Right cardiac atrium (tissue), 5 donors: ENCODE results near the gene TFAP2A. TPM values are rescaled to one million over a fixed set of nuclear protein-coding genes. Genes with fewer than 3 reads are reported as not detected.

ENCODE experiments used
- ATAC-seq, 2 donors: fragments of 200-7000 bp; cut with Tn5 transposase; one replicate each; pipeline versions ENCODE4 v1.8.0 to v1.9.1; 2020; ENCODE audit warnings: moderate library complexity in 2 of 2, mild to moderate bottlenecking in 1 of 2
- DNase-seq, 3 donors: peaks; one replicate each; pipeline ENCODE4 v3.0.0-alpha.2; 2020
- H3K27ac ChIP-seq: one replicate; pipeline ENCODE4 v1.5.1; 2013; ENCODE audit warnings: mild to moderate bottlenecking, low read length, control low read depth, moderate library complexity
- H3K27me3 ChIP-seq: one replicate; pipeline ENCODE4 v1.6.1; 2013; ENCODE audit not compliant: control insufficient read depth, insufficient read depth
- H3K4me1 ChIP-seq: one replicate; pipeline ENCODE4 v1.6.1; 2013; ENCODE audit warnings: low read length; ENCODE audit not compliant: control insufficient read depth, insufficient read depth
- H3K4me3 ChIP-seq: one replicate; pipeline ENCODE4 v1.5.1; 2013; ENCODE audit warnings: low read length, control low read depth
- H3K9me3 ChIP-seq: one replicate; pipeline ENCODE4 v1.6.1; 2013; ENCODE audit warnings: low read length; ENCODE audit not compliant: control insufficient read depth
- WGBS: extraction: QIAGEN DNeasy Blood & Tissue Kit; methylation state at CpG from one replicate; pipeline ENCODE4 v1.1.7; 2013; 5-methylcytosine and 5-hydroxymethylcytosine counted together
- intact Hi-C, 4 donors: fragments of 100-400 bp; cut with DNase I; formaldehyde crosslinking; loops; one replicate each; pipeline versions ENCODE4 v1.11.0 to v1.14.0; 2022 to 2023
- polyA plus RNA-seq: library from polyadenylated mRNA; stranded (reverse); fragments of 200-250 nt; gene quantifications from one replicate; pipeline ENCODE4 v1.2.3, GENCODE V29; 2013
- total RNA-seq, 4 donors: library from RNA; stranded (reverse); fragmentation: NEBNext Ultra II Directional; extraction: Animal tissue kit (Norgen Biotek cat#: 25700); gene quantifications; one replicate each; pipeline ENCODE4 v1.2.1, GENCODE V29; 2021
- donor health status: healthy with polysubstance abuse.
- donor health status: DM: no; HTN: yes; CAD: no.
- donor health status: DM: no; HTN: no; CAD: no.
- donor health status: DM: no; HTN: yes; CAD: no; lungs with severe emphysema.
- donor health status: DM: yes; HTN: yes; CAD: no.

The TFAP2A gene
- total and polyA plus RNA-seq, 5 donors, result 0.53 to 1.6 (median 0.71) TPM

DNA sequence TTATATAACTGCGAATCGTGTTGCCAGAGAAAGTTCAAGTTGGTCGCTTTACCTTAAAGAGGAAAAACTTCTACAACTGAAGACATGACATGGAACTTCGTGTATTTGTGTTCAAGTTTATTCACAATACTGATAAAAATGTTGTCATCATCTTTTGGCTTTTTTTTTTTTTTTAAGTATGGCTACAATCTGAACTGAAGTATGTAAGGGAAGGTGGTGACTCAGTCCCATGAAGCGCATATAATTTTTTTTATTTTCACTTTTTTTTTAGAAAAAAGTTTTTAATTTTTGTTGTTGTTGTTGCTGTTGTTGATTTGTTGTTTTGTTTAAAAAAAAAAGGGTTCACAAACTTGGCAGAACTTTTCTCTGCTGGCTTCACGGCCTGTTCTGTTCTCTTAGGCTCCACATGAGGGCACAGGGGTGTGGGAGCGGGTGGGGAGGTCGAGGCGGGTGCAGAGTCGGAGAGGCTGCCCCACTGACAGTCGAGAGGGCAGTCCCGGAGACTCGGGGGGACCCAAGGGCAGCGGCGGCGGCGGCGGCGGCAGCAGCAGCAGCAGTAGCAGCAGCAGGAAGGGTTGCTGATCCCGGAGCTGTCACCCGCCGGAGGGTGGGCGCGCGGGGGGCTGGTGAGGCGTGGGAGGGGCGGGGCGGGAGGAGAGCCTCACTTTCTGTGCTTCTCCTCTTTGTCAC, 17.0 kb downstream of the TFAP2A start:
- ATAC-seq, result no peak
- DNase-seq, result peak in 1 of 3 donors; percentile 52
- peaks cover 10% of the 10 kb centered on the region for H3K27me3 ChIP-seq
- intact Hi-C loops, result no loop called here
- H3K4me1 ChIP-seq, result no peaks in the 10 kb centered on the region
- no peak overlapping the region for H3K4me3 ChIP-seq
- WGBS, result 15% methylated on average over 28 of the region's 28 CpGs
- no peak overlapping the region for H3K27ac ChIP-seq
- H3K9me3 ChIP-seq, result no peaks in the 10 kb centered on the region

DNA sequence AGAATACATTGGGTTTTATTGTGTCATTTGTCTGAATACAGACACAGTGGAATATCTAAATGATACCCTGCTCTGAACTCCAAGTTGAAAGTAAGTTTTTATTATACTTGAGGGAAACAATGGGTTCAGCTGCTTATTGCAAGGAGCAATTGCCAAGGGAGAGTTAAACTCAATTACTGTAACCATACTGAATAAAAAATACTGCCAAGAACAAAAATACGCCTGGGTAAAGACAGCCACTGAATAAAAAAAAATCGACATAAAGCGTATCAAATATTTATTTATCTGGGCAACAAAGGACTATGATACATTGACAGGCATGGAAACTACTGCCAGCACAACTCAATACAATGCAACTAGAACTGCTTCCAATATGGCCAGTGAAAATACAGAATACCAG, 18.1 kb downstream of the TFAP2A start:
- DNase-seq (no peak), ATAC-seq (no peak)
- Histone ChIP-seq H3K27ac (no peak overlapping the region), H3K27me3 (peaks cover 10% of the 10 kb centered on the region), H3K9me3 (no peaks in the 10 kb centered on the region), H3K4me3 (no peak overlapping the region), H3K4me1 (no peaks in the 10 kb centered on the region)
- 52% methylated on average over 3 of the region's 3 CpGs for WGBS
- intact Hi-C loops, result no loop called here

DNA sequence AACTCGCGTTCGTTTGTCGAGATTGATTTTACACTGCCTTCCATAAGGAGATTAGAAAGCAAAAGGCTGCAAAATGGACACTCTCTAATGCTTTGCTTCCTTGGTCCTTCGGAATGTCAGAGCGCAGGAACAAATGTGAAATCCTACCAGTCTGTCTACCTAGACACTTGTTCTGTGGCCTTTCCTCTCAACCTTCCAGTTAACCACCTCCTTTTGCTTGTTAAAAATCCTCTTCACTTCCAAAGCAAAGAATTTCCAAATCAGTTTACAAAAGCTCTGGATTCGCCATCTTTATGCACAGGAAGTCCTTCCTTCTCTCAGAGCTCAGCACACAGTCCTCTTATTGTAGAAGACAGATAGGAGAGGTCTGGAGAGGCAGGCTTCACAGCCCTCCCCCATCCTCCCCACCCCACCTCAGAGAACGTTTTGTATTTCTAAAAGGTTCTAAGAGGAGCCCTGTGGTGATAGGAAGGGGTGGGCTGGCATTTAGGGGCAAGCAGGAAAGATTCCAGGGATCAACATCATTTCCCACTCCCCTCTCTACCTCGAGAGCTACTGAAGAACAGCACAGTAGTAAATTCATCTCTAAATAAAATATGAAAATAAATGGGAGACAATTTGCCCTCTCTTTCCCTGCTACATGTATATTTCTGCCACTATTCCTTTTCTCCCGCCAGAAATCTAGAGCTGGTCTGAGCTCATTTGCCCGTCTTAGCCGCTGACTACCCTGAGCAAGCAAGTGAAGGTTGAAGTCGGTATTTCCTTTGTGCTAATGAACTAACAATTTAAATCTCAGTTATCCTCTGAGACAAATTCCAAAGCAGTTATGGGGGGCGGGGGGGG, 18.9 kb downstream of the TFAP2A start:
- H3K27me3 ChIP-seq, result peaks cover 10% of the 10 kb centered on the region
- WGBS, result 7% methylated on average over 14 of the region's 14 CpGs
- ATAC-seq (no peak), DNase-seq (no peak)
- no peak overlapping the region for H3K27ac ChIP-seq
- H3K4me3 ChIP-seq, result no peak overlapping the region
- intact Hi-C loops, result no loop called here
- no peaks in the 10 kb centered on the region for H3K9me3 ChIP-seq
- no peaks in the 10 kb centered on the region for H3K4me1 ChIP-seq

DNA sequence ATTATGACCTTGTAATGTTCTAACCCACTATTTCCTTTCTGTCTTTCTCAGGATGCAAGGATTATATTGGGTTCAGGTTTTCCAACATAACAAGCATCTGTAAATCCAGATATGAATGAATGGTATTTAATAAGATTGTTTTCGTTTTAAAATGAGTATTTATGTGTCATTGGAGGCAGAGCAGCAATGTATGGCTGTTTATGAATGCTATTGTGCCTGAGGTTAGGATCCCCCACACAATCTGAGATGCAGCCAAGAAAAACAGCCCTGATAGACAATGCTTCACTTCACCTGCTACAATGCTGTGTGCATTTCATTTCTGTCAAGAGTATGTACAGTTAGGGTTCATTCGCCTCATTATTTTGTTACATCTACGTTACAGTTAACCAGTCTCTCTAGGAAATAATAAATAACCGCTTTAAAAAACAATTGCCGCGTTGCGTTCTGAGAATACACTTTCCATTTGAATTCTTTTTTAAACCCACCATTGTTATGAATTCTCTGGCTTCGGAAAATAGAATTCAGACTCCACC, 19.6 kb downstream of the TFAP2A start:
- Histone ChIP-seq H3K27me3 (peaks cover 7% of the 10 kb centered on the region), H3K4me1 (no peaks in the 10 kb centered on the region), H3K4me3 (no peak overlapping the region), H3K9me3 (no peaks in the 10 kb centered on the region), H3K27ac (no peak overlapping the region)
- WGBS, result 4% methylated on average over 8 of the region's 8 CpGs
- no peak for ATAC-seq
- intact Hi-C loops, result no loop called here
- DNase-seq, result no peak

DNA sequence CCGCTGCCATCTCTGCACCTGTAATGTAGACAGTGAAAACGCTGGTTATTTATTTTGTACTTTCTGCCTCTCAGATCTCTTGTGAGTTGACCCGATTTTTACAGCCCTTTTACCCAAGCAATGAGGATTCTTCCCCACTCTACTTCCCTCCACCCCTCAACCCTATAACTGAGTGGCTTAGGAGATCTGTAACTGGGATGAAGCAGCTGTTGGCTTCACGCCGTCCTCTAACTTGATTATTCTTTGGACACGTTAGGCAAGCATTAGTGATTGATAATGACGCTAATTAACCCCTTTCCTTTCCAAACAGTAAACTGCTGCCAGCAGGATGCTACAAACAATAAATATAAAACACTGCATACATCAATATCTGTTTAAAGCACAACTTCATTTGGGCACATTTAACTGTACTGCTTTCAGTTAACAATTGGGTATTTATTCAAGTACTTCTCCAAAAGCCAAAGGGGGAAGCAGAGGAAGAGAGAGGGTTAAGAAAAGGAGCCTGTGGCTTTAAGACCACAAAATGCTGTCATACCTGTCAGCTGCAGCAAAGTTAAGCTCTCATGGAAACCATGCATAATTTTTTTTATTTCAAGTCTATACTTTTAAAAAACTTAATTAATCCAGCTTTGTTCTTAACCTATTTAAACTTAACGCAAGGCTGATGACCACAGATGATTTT, 21.2 kb downstream of the TFAP2A start:
- 6% methylated on average over 8 of the region's 8 CpGs for WGBS
- H3K4me3 ChIP-seq, result no peak overlapping the region
- no peak overlapping the region for H3K27ac ChIP-seq
- no peaks in the 10 kb centered on the region for H3K4me1 ChIP-seq
- DNase-seq, result no peak
- intact Hi-C loops, result no loop called here
- H3K9me3 ChIP-seq, result no peaks in the 10 kb centered on the region
- peaks cover 10% of the 10 kb centered on the region for H3K27me3 ChIP-seq
- ATAC-seq, result no peak

DNA sequence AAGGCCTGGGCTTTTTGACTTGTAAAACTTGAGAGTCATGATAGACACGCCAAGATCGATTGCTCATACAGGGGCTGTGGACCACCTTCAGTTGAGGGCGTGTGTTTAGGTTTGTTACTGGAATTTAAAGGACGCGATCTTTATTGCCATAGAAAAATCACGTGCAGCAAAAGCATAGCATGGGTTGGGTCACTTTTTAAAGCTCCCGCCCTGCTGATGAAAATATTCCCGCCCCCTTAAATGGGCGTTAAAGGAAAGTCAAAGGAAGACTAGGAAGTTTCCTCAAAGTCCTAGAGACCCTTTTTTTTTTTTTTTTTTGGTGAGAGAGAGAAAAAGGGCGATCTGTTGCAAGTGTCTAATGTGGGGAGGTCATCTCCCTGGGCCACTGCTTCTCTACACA, 23.1 kb downstream of the TFAP2A start:
- no peak overlapping the region for H3K27ac ChIP-seq
- no peak overlapping the region for H3K4me3 ChIP-seq
- no peaks in the 10 kb centered on the region for H3K9me3 ChIP-seq
- 8% methylated on average over 10 of the region's 10 CpGs for WGBS
- ATAC-seq (no peak), DNase-seq (no peak)
- H3K4me1 ChIP-seq, result no peaks in the 10 kb centered on the region
- peaks cover 10% of the 10 kb centered on the region for H3K27me3 ChIP-seq
- intact Hi-C loops, result no loop called here

DNA sequence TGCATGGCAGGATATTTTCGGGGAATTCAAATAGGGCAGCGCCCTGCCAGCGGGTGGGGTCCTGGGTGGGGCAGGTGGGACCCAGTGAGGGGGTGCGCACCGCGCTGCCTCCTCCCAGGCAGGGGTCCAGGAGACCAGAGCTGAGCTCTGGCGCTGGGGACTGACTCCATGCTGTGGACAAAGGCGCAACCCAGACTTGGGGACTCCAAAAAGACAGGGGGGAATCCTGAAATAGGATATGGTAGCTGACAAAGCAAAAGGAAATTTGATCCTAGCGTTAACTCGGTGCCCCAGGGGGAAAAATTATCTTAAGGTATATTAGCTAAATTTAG, 23.6 kb downstream of the TFAP2A start:
- DNase-seq (no peak), ATAC-seq (no peak)
- Histone ChIP-seq H3K9me3 (no peaks in the 10 kb centered on the region), H3K4me1 (no peaks in the 10 kb centered on the region), H3K4me3 (no peak overlapping the region), H3K27me3 (peaks cover 10% of the 10 kb centered on the region), H3K27ac (no peak overlapping the region)
- 9% methylated on average over 10 of the region's 10 CpGs for WGBS
- intact Hi-C loops, result no loop called here

DNA sequence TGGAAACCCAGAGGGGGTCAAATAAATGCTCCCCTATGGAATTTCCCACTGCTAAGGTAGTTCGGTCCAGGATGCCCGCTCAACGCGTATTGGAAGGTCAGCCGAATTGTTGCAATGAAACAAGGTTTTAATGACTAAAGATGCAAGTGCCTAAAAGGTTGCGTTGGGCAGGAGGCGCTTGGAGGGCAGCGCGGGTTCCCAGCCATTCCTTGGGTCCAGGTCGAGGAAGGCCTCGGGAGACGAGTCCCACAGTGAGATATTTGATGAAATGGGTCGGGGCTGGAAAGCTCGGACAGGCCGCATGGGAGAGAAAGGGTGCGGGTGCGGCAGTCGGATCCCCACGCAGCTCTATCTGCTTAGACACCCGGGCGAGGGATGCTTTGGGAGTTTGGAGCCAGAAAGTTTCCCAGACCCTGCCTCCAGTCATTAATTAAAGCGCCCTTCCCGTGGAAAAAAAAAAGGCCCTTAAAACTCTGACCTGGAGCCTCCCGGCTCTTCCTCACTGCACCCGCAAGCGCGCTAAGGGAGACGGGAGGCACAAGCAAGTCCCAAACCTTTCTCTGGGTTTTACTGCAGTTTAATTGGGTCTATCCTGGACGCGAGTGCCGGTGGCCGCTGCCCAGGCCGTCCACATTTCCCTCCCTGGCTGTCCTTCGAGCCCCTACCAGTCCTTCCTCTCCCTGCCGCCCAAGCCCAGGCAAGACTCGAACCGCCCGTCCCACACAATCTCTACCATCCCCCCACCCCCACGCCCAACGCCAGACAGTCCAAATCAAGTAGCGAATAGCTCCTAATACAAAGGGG, 24.2 kb downstream of the TFAP2A start:
- intact Hi-C loops, result no loop called here
- 10% methylated on average over 41 of the region's 41 CpGs for WGBS
- Histone ChIP-seq H3K27me3 (peaks cover 10% of the 10 kb centered on the region), H3K4me3 (no peak overlapping the region), H3K27ac (no peak overlapping the region), H3K4me1 (no peaks in the 10 kb centered on the region), H3K9me3 (no peaks in the 10 kb centered on the region)
- DNase-seq (no peak), ATAC-seq (no peak)

DNA sequence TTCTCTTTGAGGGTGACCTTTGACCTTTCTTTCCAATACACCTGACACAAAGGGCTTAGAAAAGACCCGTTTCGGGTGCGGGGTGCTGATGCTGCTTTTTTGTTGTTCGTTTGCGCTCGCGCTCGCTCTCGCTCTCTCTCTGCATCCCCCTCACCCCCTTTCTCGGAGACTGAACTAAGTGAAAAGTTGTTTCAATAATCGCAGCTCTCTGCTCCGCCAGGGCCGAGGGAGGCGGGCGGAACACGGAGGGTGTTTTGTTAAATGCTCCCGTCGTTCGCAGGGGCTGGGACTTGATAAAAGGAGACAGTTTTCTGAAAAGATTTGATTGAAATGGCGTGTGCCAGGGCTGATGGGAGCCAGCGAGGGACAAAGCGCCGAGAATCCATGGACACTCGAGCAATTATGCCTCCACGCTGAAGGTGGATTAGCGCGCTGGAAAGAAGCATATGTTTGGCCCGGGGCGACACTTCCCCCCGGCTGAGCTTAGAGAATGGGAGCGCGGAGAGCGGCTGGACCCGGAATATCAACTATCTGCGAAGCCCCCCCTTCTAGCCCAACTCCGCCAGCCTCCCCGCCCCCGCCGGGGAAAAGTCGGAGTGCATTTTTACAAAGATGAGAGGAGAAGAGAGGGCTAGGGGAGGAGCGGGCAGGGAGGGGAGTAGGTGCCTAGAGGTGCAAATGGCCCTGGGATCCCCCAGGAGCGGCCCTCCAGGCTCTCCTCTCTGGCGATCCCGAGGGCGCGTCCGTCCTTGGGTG, 25.0 kb downstream of the TFAP2A start:
- WGBS, result 7% methylated on average over 47 of the region's 47 CpGs
- DNase-seq (no peak), ATAC-seq (no peak)
- Histone ChIP-seq H3K27ac (no peak overlapping the region), H3K4me3 (no peak overlapping the region), H3K9me3 (no peaks in the 10 kb centered on the region), H3K4me1 (no peaks in the 10 kb centered on the region), H3K27me3 (peaks cover 10% of the 10 kb centered on the region)
- intact Hi-C loops, result no loop called here
